Measurements from ENCODE around the gene ABLIM2. TPM values are rescaled to one million over a fixed set of nuclear protein-coding genes. Genes with fewer than 3 reads are reported as not detected.

ABLIM2 gene
- polyA plus RNA-seq, 2 of the 4 experiments (the other 2 are of a cell fraction), result 0.21 to 0.40 TPM

- no peaks in the 10 kb centered on the region for H3K4me1 ChIP-seq
- ChIA-PET CTCF (interaction anchor here (5.2 kb wide), 1 partner anchor 12 kb away, joined by 29 read pairs; no protein-coding TSS in a partner anchor), POLR2A (no interaction called here)
- FAIRE-seq (no peak), DNase-seq (ENCODE audit: low read depth in 1 of 2, low spot score in 1 of 2) (no peak), ATAC-seq (no peak)
- WGBS (ENCODE audit: missing lambda C conversion rate), result 77% methylated on average over 7 of the region's 7 CpGs
- no peaks in the 10 kb centered on the region for H3K9me3 ChIP-seq
- no peak overlapping the region for H3K4me2 ChIP-seq
- no peak overlapping the region for H3K4me3 ChIP-seq
- TF ChIP-seq TFCP2L1 (CRISPR knock-in tag; IDR thresholded peaks at IDR 0.05) (no peak), ATOH8 (CRISPR knock-in tag; IDR thresholded peaks at IDR 0.05; ENCODE audit: low read depth) (no peak), HMGXB4 (CRISPR knock-in tag; IDR thresholded peaks at IDR 0.05; ENCODE audit: borderline replicate concordance) (no peak), HOXB5 (CRISPR knock-in tag; IDR thresholded peaks at IDR 0.05) (no peak), EHMT2 (IDR thresholded peaks at IDR 0.05; ENCODE audit: low read depth) (no peak), CHD2 (IDR thresholded peaks at IDR 0.05; ENCODE audit: low read length, partially characterized antibody) (no peak), PBX3 (IDR thresholded peaks at IDR 0.05) (no peak), CHD4 (IDR thresholded peaks at IDR 0.05; ENCODE audit: borderline replicate concordance) (no peak), EP300 (IDR thresholded peaks at IDR 0.05) (no peak), GATA3 (IDR thresholded peaks at IDR 0.05; ENCODE audit: borderline replicate concordance) (no peak), RCOR1 (IDR thresholded peaks at IDR 0.05; ENCODE audit: low read depth, low read length) (no peak), FOSL2 (IDR thresholded peaks at IDR 0.05) (no peak), FOSL2 (CRISPR knock-in tag; IDR thresholded peaks at IDR 0.05) (no peak), HOXB13 (CRISPR knock-in tag; IDR thresholded peaks at IDR 0.05; ENCODE audit: low read depth) (no peak), RNF2 (IDR thresholded peaks at IDR 0.05; ENCODE audit: borderline replicate concordance, low read depth) (no peak)
- H3K27ac ChIP-seq, result no peak overlapping the region
Measured at GRCh38 chr4:7999279-7999678, 159.3 kb downstream of the ABLIM2 start.

- no peak overlapping the region for H3K4me2 ChIP-seq
- ChIA-PET POLR2A (no interaction called here), CTCF (interaction anchor here (5.2 kb wide), 1 partner anchor 11 kb away, joined by 29 read pairs; no protein-coding TSS in a partner anchor)
- no peak for FAIRE-seq
- WGBS (ENCODE audit: missing lambda C conversion rate), result 83% methylated on average over 3 of the region's 8 CpGs
- no peak for ATAC-seq
- H3K9me3 ChIP-seq, result no peaks in the 10 kb centered on the region
- no peak for DNase-seq (ENCODE audit: low read depth in 1 of 2, low spot score in 1 of 2)
- no peak for TF ChIP-seq NFE2L2 (conservative IDR thresholded peaks at IDR 0.05; ENCODE audit: low read length)
- no peak for TF ChIP-seq NR3C1 (IDR thresholded peaks at IDR 0.05)
- no peak for TF ChIP-seq REST (IDR thresholded peaks at IDR 0.05)
- no peaks in the 10 kb centered on the region for H3K4me1 ChIP-seq
- no peak overlapping the region for H3K4me3 ChIP-seq
- H3K27ac ChIP-seq, result no peak overlapping the region
Measured at GRCh38 chr4:7998447-7998846, 160.2 kb downstream of the ABLIM2 start.
